ENCODE data around the gene ZNF566.

DNA sequence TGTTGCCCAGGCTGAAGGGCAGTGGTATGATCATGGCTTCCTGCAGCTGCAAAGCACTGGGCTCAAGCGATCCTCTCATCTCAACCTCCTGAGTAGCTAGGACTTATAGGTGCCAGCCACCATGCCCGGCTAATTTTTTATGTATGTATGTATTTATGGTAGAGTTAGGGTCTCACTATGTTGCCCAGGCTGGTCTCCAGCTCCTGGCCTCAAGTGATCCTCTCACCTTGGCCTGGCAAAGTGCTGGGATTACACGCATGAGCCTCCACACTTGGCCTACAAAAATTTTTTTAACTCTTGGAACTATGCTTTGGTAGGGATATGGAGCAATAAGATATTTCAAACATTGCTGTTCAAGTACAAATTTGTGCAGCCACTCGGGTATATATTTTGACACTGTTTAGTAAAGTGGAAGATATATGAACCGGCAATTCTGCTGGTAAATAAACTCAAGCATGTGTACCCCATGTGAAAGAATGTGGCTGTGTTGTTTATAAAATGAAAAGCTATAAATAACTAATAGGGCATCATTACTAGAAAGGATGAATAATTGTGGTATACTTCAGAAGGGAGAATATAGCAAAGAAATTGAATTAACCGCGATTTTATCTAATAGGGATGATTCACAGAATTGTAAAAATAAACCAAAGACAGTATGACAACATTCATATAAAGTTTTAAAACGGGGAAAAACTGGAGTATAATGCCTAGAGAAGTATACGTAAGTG, 1.1 kb downstream of the ZNF566 start:
- TF ChIP-seq, protein P1, sequence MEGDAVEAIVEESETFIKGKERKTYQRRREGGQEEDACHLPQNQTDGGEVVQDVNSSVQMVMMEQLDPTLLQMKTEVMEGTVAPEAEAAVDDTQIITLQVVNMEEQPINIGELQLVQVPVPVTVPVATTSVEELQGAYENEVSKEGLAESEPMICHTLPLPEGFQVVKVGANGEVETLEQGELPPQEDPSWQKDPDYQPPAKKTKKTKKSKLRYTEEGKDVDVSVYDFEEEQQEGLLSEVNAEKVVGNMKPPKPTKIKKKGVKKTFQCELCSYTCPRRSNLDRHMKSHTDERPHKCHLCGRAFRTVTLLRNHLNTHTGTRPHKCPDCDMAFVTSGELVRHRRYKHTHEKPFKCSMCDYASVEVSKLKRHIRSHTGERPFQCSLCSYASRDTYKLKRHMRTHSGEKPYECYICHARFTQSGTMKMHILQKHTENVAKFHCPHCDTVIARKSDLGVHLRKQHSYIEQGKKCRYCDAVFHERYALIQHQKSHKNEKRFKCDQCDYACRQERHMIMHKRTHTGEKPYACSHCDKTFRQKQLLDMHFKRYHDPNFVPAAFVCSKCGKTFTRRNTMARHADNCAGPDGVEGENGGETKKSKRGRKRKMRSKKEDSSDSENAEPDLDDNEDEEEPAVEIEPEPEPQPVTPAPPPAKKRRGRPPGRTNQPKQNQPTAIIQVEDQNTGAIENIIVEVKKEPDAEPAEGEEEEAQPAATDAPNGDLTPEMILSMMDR (IDR thresholded peaks at IDR 0.05), result no peak
- no peak for TF ChIP-seq POLR2A (IDR thresholded peaks at IDR 0.05)
